GM12891 (cell line): ENCODE measurements around the gene MORF4L1.
"Not testable (repeated sequence)": the region's sequence is repeated elsewhere in the genome, so short reads cannot be mapped to it uniquely, and the experiment has no call there.

Experiments
- DNase-seq: peaks from one replicate; pipeline ENCODE4 v3.0.0; 2011; ENCODE audit warnings: low spot score; ENCODE audit not compliant: insufficient read length
- FAIRE-seq: peaks from 2 replicates; lab custom pipeline; 2011; peaks lifted over from hg19 to GRCh38; lab: Jason Lieb, UNC
- PAX5 ChIP-seq: IDR thresholded peaks from 2 replicates; pipeline ENCODE4 v1.6.1; 2011; ENCODE audit warnings: low read length, moderate library complexity, mild to moderate bottlenecking; ENCODE audit not compliant: insufficient read depth, severe bottlenecking
- POLR2A ChIP-seq: IDR thresholded peaks from 2 replicates; pipeline ENCODE4 v1.6.1; 2011; ENCODE audit warnings: low read depth, low read length, control low read depth
- POLR2AphosphoS5 ChIP-seq: IDR thresholded peaks from 2 replicates; pipeline ENCODE4 v1.6.1; 2011; ENCODE audit warnings: low read depth, low read length, control low read depth
- POU2F2 ChIP-seq: IDR thresholded peaks from 2 replicates; pipeline ENCODE4 v1.6.1; 2011; ENCODE audit warnings: low read depth, mild to moderate bottlenecking, control low read depth, low read length, moderate library complexity
- SPI1 ChIP-seq: IDR thresholded peaks from 2 replicates; pipeline ENCODE4 v1.6.1; 2011; ENCODE audit warnings: low read depth, low read length, control low read depth
- TAF1 ChIP-seq: IDR thresholded peaks from 2 replicates; pipeline ENCODE4 v1.6.1; 2011; ENCODE audit warnings: low read depth, low read length, control low read depth

The MORF4L1 gene

GRCh38 chr15:78866803-78867202 is 5.9 kb upstream of the MORF4L1 start:
- FAIRE-seq (no peak), DNase-seq (no peak)
- no peak for TF ChIP-seq PAX5
- no peak for TF ChIP-seq POU2F2
- TF ChIP-seq POLR2A = no peak
- no peak for TF ChIP-seq POLR2AphosphoS5
- no peak for TF ChIP-seq SPI1
- TF ChIP-seq TAF1 = no peak

DNA sequence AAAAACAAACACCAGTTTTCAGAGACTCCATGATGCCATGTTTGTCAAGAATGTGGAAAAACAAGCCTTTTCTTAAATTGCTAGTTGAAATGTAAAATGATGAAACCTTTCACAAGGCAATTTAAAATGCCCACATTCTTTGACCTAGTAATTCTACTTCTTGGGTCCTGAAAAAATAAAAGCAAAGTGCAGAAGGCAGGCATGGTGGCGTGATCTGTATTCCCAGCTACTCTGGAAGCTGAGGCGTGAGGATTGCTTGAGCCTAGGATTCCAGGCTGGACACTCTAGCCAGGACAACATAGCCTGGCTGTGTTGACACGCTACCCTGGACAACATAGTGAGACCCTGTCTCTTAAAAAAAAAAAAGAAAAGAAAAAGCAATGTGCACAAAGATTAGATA is 4.3 kb upstream of the MORF4L1 start:
- DNase-seq = no peak
- FAIRE-seq = no peak
- TF ChIP-seq POLR2A = no peak
- TF ChIP-seq POU2F2 = no peak
- no peak for TF ChIP-seq PAX5
- TF ChIP-seq TAF1 = no peak
- no peak for TF ChIP-seq POLR2AphosphoS5
- no peak for TF ChIP-seq SPI1

- not testable (repeated sequence) for FAIRE-seq, DNase-seq
Measured at GRCh38 chr15:78871483-78872127, 1.1 kb upstream of the MORF4L1 start.

- FAIRE-seq (no peak), DNase-seq (peak; percentile 51)
- TF ChIP-seq POLR2AphosphoS5 = peak; percentile 36
- peak; percentile 67 for TF ChIP-seq POLR2A
- no peak for TF ChIP-seq PAX5
- peak; percentile 79 for TF ChIP-seq TAF1
- 0 out of 2 replicates have a peak, but pooled peaks have one; percentile 68 for TF ChIP-seq POU2F2
- peak; percentile 17; the same call in 1 of the 2 replicates for TF ChIP-seq SPI1
Measured at GRCh38 chr15:78872972-78873792, 492 bp downstream of the MORF4L1 start.

- DNase-seq = no peak
- TF ChIP-seq TAF1 (no peak), POLR2AphosphoS5 (no peak), POU2F2 (no peak), SPI1 (no peak), PAX5 (no peak), POLR2A (no peak)
- peak; percentile 41 for FAIRE-seq
Measured at GRCh38 chr15:78873793-78874765, 1.4 kb downstream of the MORF4L1 start.

- DNase-seq (no peak), FAIRE-seq (no peak)
- no peak for TF ChIP-seq POU2F2
- no peak for TF ChIP-seq PAX5
- no peak for TF ChIP-seq SPI1
- TF ChIP-seq POLR2AphosphoS5 = no peak
- TF ChIP-seq POLR2A = no peak
- no peak for TF ChIP-seq TAF1
Measured at GRCh38 chr15:78875107-78875914, 2.6 kb downstream of the MORF4L1 start.

DNA sequence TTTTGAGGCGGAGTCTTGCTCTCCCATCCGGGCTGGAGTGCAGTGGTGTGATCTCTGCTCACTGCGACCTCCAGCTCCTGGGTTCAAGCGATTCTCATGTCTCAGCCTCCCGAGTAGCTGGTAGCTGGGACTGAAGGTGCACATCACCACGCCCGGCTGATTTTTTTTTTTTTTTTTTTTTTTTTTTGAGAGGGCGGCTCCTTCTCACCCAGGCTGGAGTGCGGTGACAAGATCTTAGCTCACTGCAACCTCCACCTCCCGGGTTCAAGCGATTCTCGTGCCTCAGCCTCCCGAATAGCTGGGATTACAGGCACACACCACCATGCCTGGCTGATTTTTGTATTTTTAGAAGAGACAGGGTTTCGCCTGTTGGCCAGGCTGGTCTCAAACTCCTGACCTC is 4.3 kb downstream of the MORF4L1 start:
- not testable (repeated sequence) for FAIRE-seq, DNase-seq

- TF ChIP-seq POLR2AphosphoS5 = no peak
- no peak for TF ChIP-seq PAX5
- no peak for TF ChIP-seq POU2F2
- TF ChIP-seq POLR2A = no peak
- TF ChIP-seq SPI1 = no peak
- no peak for TF ChIP-seq TAF1
- FAIRE-seq (no peak), DNase-seq (no peak)
Measured at GRCh38 chr15:78878356-78878755, 5.7 kb downstream of the MORF4L1 start.
